Head of caudate nucleus (tissue), 42 donors: ENCODE data around the gene TEAD1.

Experiments
- DNase-seq, 42 donors: peaks; one replicate each; pipeline versions ENCODE4 v3.0.0 to v3.0.0-alpha.2; 2020 to 2021; ENCODE audit warnings: mixed read lengths in 7 of 42
- intact Hi-C: fragments of 100-400 bp; cut with DNase I; formaldehyde crosslinking; loops from one replicate; pipeline ENCODE4 v1.15.0; 2022

Gene TEAD1

GRCh38 chr11:12682737-12683500 is 8.7 kb downstream of the TEAD1 start:
- intact Hi-C loops, result loop anchor here (10.0 kb wide), 1 partner anchor 132 kb away; no protein-coding TSS in a partner anchor
- no peak for DNase-seq

DNA sequence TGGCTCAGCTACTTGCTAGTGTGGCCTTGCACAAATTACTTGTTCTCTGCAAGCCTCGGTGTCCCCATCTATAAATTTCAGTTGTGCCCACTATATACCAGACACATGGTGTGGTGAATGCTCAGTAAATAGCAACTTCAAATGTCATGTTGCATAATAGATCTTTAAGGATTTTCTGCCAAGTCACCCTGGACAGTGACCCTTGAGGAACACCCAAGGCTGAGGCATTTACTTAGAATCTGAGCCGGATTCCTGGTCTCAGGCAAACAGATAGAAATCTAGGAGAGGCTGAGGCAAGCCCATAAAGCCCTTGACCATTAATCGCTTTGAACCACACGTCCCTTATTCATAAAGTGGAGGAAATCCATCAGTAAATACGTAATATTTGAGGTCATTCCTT is 9.7 kb downstream of the TEAD1 start:
- no peak for DNase-seq
- intact Hi-C loops, result loop anchor here (10.0 kb wide), 1 partner anchor 131 kb away; no protein-coding TSS in a partner anchor

DNA sequence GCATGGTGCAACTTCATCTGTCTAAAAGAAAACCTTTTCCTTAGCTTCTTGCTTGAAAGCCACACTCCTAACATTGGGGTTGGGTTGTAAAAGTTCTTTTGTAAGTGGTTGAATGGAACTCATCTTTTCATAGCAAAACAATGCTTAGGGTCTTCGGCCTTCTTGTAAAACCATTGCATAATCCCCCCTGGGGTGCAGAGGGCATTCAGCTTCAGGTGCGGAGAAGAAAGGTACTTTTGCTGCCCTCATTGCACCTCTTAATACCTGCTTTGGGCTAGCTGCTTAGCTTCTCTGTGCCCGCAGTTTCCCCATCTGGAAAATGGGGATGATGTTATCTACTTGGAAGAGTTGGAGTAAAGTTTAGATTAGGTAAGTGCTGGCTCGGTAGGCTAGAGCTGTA is 10.1 kb downstream of the TEAD1 start:
- intact Hi-C loops, result loop anchor here (10.0 kb wide), 1 partner anchor 130 kb away; no protein-coding TSS in a partner anchor
- no peak for DNase-seq

DNA sequence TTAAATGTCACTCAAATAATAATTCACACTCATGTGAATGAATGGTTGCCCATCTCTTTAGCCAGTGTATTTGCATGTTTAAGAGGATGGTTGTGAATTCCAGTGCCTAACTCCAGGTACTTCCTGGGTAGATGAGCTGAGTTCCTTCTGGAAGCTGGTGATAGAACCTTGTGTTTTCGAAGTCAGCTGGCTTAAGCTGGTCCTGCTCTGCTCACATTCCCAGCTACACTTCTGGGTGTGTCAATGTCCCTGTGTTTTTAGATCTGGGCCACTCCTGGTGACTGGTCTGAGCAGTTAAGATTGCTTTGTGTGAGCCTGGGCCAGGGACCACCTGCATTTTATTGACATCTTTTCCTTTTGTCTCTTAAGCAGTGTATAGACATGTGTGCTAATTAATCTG is 10.6 kb downstream of the TEAD1 start:
- no peak for DNase-seq
- intact Hi-C loops, result loop anchor here (10.0 kb wide), 1 partner anchor 130 kb away; no protein-coding TSS in a partner anchor

- DNase-seq, result no peak
- intact Hi-C loops, result loop anchor here (10.0 kb wide), 1 partner anchor 130 kb away; no protein-coding TSS in a partner anchor
Measured at GRCh38 chr11:12685229-12685628, 11.0 kb downstream of the TEAD1 start.

GRCh38 chr11:12686246-12687060 is 12.2 kb downstream of the TEAD1 start:
- intact Hi-C loops, result loop anchor here (10.0 kb wide), 1 partner anchor 128 kb away; no protein-coding TSS in a partner anchor
- DNase-seq, result no peak

DNA sequence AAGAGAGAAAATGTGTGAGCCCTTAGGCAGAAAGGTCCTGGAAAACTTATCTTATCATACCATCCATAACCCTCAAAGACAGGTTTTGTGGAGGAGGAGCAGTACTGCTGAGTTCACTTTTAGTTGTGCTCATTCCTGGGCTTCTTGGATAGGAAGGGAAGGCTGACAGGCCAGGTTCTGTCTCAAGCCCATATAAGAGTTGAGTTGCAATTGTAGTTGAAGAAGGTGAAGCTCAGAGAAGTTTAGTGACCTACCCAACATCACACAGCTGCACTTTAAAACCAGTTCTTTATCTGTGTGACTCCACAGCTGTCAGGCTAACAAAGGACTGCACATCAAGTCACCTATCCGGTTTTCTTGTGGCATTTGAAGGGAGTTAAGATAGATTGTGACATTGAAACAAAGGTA is 13.0 kb downstream of the TEAD1 start:
- intact Hi-C loops, result loop anchor here (10.0 kb wide), 1 partner anchor 128 kb away; no protein-coding TSS in a partner anchor
- DNase-seq, result no peak

DNA sequence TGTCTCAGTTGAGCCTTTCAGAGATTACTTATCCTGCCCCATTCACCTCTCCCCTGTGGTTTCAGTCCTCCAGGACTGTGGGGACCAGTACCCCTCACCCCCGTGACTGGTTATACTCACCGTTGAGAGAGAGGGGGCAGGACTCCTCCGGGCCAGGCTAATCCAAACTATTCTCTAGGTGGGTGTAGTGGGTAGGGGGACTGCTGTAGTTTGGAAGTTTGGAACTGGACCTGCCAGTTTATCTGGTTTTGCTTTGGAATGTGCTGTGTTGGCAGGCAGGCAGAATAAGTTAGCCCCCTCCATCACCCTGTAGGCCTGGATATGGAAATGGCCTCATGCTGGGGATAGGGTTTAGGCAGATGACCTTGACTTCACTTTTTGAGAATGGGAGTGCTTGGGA is 13.5 kb downstream of the TEAD1 start:
- no peak for DNase-seq
- intact Hi-C loops, result loop anchor here (10.0 kb wide), 1 partner anchor 127 kb away; no protein-coding TSS in a partner anchor

DNA sequence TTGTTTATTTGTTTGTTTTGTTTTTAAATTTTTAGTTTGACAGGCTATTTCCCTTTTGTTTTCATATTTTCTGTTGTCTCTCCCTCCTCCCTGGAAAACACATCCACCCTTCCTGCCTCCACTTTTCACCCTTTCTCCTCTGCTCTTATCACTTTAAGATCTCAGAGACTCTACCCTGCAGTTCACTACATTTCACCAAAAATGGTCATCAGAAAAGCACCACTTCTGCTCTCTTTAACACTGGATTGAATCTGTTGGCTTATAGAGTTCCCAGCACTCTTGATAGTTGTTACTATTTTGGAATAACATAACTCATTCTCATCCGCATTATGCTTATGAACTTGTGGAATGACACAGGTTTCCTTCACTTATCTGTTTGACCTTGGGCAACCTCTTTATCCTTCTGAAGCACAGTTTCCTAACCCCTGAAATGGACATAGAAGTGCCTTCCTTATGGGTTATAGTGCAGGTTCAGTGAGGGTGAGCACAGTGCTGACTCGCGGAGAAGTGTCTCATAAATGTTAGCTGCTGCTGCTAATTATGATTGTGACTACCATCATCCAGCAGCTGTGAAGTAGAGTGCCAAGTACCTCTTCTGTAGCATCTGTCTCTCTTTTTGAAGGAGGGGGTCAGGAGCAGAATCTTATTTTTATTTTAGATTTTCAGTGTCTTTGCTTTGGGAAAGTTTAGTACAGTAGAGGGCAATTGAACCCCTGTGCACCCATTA is 15.0 kb downstream of the TEAD1 start:
- DNase-seq, result no peak
- intact Hi-C loops, result loop anchor here (10.0 kb wide), 1 partner anchor 126 kb away; no protein-coding TSS in a partner anchor

GRCh38 chr11:12690663-12691062 is 16.4 kb downstream of the TEAD1 start:
- no peak for DNase-seq
- intact Hi-C loops, result no loop called here

GRCh38 chr11:12691473-12691872 is 17.3 kb downstream of the TEAD1 start:
- no peak for DNase-seq

DNA sequence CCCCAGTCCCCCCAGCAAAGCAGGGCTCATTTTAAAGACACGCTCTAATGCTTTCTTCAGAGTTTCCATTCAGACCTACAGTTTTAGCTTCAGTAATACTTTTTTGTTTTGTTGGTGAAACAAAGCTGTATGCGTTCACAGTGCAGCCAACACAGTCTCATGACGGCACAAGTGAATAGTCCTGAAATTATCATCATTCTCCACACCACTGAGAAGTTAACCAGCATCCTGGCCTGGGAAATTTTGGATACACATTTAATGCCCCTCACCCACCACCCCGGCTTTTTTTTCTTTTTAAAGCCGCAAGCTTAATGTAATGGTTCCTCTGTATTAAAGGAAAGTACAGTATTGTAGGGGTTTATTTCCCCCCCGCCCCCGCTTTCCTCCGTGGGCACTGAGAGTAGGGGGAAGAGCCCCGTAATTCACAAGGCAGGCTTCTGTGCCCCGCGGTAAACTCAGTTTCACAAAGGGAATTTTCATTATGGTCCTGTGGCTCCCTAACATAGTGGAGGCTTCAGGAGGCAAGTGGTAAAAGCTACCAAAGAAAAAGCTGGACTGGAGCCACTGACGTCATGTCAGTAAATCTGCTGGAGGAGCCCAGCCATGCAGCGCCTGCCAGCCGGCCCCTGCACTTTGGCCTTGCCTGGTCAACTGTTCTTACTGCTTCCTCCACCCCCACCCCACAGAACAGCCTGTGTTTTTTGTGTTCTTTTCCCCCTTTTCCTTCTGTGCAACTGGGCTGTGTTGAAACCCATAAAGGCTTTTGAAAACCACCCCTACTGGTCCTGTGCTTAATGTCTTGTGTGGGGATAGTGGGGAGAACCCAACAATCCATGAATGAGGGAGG is 18.2 kb downstream of the TEAD1 start:
- intact Hi-C loops, result no loop called here
- peak in 40 of 42 donors; percentile 34 to 87 (median 67) for DNase-seq

More at GRCh38 chr11:12691473-12691872, 17.3 kb downstream of the TEAD1 start:
- intact Hi-C loops, result no loop called here

- intact Hi-C loops, result no loop called here
- DNase-seq, result no peak
Measured at GRCh38 chr11:12693094-12693478, 18.9 kb downstream of the TEAD1 start.

GRCh38 chr11:12693479-12694182 is 19.4 kb downstream of the TEAD1 start:
- peak in 18 of 42 donors; percentile 8 to 64 (median 32) for DNase-seq
- intact Hi-C loops, result no loop called here

DNA sequence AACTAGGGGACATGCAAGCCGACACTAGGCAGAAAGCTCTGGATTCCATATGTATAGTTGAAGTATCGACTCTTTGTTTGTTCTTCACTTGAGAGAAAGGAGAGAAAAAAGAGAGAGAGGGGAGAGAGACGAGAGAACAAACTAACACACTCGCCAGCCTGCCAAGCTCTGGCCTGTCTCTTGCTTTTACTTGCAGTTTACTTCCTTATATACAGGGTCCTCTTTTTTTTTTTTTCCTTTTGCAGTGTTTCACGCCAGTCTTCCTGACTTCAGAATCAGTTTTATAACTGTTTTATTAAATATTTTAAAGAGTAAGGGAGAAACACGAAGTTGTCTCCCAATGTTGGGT is 19.9 kb downstream of the TEAD1 start:
- intact Hi-C loops, result no loop called here
- DNase-seq, result no peak

- intact Hi-C loops, result no loop called here
- no peak for DNase-seq
Measured at GRCh38 chr11:12695221-12695794, 21.1 kb downstream of the TEAD1 start.

DNA sequence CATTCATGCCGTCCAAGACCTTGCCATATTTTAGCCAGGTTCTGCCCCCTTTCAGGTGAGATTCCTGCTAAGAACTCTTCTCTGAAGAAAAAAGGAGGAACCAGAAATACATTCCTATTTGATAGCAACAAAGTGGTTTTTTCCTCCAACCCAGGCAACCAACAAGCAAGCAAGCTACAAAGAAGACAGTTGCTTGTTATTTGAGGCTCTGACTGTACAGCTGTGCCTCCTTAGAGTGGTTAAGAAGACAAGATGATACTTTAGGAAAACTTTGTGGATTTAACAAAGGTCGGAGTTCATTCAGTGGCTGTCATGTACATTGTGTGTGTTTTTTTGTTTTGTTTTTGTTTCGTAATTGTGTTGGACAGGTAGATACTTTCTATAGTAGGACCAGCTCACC is 21.7 kb downstream of the TEAD1 start:
- no peak for DNase-seq
- intact Hi-C loops, result no loop called here
